Stimulated activated CD4-positive, alpha-beta T cell treated with anti-CD3 and anti-CD28 coated beads, Interleukin-2, amount 100 ng/mL, for 24 hours (primary cell): ENCODE data around the gene ZNF684.
A peak's percentile ranks its signal among the peaks of the same experiment; 100 is the strongest.
"Not testable (repeated sequence)": the region's sequence is repeated elsewhere in the genome, so short reads cannot be mapped to it uniquely, and the experiment has no call there.

ENCODE experiments used
- DNase-seq, 2 donors: peaks; one replicate each; pipeline ENCODE4 v3.0.0-alpha.2; 2020

Gene ZNF684

DNA sequence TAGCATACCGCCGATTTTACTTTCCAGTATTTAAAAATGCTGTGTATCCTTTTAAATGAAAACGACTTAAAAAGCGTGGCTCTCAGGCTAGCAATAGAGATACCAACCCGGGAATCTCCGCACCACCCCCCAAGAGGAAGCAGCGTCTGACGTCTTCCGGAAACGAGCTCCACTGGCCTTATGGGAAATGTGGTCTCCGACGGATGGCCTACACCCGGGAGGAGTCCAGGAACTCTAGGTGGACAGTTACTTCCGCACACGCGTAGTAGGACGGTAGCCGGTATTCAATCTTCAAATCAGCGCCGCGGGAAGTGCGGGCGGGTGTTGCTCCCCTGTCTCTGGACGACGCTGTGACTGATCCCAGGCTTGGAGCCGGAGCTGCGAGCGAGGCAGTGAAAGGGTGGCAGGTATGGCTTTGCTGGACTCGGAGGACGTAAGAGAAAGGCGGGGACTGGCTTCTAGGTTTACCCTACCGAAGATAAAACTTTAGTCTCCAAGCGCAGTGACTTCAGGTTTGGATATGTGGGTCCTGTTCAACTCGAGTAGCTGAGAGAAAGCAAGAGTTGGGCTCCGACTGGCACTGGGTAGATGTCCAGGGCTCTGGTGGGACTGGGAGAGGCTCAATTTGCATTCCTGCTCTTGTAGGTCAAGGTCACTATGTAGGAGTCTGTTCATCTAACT lies at the start of gene ZNF684:
ZNF684 (plus strand) TSS at position 257 of the 681 bp plus-strand sequence. CDS start 1,530 bp downstream, outside the sequence.
- DNase-seq, result peak; percentile 81 to 85

DNA sequence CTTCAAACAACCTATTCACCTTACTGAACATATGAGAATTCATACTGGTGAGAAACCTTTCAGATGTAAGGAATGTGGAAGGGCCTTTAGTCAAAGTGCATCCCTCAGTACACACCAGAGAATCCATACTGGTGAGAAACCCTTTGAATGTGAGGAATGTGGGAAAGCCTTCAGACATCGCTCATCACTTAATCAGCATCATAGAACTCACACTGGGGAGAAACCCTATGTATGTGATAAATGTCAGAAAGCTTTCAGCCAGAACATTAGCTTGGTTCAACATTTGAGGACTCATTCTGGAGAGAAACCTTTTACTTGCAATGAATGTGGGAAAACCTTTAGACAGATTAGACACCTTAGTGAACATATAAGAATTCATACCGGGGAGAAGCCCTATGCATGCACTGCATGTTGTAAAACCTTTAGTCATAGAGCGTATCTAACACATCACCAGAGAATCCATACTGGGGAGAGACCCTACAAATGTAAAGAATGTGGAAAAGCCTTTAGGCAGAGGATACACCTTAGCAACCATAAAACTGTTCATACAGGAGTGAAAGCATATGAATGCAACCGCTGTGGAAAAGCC lies 36.0 kb upstream of the ZNF684 start:
- no peak for DNase-seq

DNA sequence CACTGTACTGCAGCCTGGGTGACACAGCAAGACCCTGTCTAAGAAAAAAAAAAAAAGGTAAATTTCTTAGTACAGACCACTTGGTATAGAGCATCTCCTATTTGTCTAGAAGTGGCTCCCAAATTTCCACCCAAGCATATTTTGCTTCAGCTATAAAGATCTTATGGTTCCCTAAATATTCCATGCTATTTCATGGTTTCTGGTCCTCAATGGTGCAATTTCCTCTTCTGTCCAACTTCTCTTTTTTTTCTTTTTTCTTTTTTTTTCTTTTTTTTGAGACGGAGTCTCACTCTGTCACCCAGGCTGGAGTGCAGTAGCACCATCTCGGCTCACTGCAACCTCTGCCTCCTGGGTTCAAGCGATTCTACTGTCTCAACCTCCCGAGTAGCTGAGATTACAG lies 28.8 kb upstream of the ZNF684 start:
- DNase-seq, result not testable (repeated sequence)

DNA sequence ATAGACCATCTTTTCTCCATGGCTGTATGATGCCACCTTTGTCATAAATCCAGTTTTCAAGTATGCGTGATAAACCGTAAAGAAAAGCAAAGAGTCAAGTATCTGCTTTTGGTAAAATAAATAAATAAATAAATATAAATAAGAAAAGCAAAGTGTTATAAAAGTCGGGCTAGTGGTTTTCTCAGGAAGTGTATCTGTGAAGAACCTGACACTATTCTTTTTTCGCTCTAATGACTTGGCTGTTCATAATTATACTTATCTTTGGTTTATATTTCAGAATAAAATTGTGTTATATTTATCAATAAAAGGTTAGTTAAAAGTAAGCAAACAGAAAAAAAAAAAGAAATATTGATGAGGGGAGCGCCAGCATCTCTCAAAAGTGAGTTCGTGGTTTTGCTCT lies 23.5 kb upstream of the ZNF684 start:
- no peak for DNase-seq

DNA sequence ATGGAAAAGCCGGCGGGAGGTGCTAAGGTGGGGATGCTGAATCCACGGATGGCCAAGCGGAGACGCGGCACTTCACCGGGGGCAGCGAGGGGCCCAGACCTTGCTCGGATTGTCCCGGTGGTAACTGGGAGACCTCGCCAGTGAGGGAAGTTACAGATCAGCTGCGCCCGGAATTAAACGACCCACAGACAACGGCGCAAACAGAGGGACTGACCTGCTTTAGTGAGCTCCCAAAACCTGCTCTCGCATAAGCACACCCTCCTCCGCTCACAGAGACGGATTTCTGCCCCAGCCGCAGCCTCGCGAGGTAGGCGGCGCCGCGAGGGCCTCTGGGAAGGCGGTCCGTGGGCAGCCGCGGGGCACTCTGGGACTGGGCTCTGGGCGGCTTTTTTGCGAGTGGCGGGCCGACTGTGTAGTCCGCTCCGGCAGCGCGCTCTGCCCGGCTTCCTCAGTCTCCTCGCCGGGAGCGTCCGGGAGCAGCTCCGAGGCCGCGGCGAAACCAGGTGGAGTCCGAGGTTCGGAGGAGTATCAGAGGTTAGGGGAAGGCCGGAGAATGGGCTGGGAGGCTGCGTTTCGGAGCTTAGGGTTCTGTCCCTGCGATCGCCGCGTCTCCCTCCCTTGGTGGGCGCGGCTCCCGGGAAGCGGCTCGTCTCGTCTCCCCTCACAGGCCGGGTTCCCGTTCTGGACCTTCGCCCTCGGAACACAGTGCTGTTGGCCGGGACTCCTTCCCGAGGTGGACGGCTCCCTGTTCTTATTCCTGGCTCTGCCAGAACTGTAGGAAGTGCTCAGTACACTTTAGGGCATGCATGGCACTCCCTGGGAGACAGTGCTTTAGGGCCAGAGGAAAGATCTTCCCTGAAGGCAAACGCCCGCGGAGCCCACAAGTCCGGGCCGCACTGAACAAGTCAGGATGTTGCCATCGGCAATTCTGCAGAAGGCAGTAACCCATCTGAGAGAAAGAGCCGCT lies 22.8 kb upstream of the ZNF684 start, which contains the start of gene EXO5:
EXO5 (plus strand) TSS at position 393 of the 967 bp plus-strand sequence. CDS start 5,778 bp downstream, outside the sequence.
- peak; percentile 86 to 91 for DNase-seq

DNA sequence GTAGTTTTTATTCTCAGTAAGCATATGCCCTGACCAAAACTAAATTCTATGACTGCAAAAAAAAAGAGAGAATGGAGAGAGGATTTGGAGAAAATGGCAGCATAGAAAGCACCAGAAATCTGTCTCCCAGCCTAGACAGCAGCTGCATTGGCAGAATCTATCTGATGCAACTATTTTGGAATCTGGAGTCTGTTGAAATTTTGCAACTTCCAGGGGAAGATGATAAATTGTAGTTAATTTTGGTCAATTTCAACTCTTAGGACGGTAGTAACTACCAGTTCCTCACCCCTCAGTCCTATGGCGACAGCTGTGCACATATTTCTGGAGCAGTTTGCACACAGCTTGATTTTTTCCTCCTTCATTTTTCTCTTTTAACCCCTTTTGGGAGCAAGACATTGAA lies 11.9 kb upstream of the ZNF684 start:
- DNase-seq, result no peak

DNA sequence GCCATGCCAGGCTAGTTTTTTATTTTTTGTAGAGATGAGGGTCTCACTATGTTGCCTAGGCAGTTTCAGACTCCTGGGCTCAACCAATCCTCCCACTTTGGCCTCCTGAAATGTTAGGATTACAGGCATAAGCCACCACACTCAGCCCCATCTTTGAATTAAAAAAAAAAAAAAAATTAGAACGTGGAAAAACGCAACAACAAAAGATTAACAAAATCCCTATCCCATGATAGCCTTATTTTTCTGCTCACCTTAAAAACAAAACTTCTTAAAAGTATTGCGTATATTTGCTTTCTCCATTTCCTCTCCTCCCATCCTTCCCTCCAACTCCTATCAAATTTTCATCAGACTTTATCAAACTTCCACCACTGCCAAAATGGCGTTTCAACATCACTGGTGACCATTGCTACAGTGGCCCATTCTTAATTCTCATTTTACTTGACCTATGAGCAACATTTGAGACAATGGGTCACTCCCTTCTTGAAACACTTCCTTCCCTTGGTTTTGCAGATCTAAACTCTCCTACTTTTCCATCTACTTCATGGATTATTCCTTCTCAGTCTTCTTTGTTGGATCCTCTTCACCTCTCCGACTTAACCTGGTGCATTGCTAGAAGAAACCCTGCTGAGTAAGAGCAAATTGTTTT lies 579 bp upstream of the ZNF684 start:
- no peak for DNase-seq

DNA sequence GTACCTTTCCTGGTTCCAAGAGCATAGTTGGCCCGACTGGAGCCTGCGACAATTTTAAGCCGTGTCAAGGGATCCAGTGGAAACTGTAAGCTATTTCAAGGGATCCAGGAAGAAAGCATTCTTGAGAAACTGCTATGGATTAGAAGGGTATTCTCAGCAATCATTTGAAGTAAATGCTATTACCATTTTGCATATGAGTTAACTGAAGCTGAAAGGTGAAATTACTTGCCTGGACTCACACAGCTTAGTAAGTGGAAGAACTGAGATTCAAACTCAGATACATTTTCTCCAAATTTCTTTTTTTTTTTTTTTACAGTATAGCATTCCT lies 589 bp downstream of the ZNF684 start:
- DNase-seq, result no peak

DNA sequence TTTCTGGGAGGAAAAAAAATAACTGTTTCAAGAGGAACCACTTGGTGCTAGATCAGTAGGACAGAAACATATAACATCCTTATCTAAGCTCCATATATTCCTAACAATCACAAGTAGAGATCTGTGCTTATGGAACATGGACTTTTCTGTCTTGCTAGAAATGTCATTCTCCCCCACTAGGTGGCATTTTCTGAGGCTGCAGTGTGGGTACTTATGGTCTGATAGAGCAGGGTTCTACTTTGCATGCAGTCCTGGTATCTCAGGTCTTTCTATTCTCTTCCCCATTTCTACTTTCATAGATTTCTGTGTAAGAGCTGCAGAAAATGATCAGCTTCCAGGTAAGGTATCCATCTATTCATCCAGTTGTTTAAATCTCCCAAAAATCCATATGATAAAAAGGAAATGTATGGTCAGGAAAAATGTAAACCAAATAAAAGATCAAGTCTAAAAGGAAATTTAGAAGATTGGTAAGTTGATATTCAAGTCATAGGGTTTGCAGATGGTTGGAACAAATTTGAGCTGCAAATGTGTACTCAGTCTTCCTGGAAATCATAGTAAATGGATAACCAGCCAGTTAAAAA lies 1.5 kb downstream of the ZNF684 start:
- DNase-seq, result peak; percentile 20 to 29

DNA sequence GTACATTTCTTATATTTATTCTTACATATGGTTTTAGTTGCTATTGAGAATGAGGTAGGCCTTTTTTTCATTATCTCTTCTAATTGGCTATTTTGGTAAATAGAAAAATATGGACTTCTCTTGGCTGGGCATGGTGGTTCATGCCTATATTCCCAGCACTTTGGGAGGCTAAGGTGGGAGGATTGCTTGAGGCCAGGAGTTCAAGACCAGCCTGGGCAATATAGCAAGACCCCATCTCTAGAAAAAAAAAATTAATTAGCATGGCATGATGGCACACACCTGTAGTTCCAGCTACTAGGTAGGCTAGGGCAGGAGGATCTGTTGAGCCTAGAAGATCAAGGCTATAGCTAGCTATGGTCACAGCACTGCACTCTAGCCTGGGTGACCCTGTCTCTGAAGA lies 3.2 kb downstream of the ZNF684 start:
- no peak for DNase-seq

DNA sequence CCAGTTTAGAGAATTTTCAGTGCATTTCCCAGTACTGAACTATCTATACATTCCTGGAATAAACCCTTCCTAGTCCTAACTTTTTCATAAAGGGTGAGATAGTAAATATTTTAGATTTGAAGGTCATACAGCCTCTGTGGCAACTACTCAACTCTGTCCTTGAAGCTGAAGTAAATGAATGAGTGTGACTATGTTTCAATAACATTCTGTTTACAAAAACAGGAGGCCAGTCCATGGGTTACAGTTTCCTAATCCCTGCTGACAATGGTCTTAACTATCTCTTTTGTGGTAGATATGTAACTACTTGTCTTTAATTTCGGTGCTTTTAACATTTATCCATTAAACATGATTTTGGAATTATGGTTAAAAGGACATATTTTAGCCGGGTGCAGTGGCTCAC lies 4.3 kb downstream of the ZNF684 start:
- DNase-seq, result no peak

DNA sequence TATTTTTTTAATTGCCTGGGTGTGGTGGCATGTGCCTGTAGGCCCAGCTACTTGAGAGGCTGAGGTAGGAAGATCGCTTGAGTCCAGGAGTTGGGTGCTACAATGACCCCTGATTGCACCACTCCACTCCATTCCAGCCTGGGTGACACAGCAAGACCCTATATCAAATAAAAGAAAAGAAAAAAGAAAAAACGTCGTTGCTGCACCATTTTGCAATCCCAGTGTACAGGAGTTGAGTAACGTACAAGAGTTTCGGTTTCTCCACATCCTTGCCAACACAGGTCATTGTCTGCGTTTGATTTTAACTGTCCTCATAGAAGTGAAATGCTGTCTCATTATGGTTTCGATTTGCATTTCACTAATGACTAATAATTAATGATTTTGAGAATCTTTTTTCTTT lies 7.9 kb downstream of the ZNF684 start:
- DNase-seq, result no peak

DNA sequence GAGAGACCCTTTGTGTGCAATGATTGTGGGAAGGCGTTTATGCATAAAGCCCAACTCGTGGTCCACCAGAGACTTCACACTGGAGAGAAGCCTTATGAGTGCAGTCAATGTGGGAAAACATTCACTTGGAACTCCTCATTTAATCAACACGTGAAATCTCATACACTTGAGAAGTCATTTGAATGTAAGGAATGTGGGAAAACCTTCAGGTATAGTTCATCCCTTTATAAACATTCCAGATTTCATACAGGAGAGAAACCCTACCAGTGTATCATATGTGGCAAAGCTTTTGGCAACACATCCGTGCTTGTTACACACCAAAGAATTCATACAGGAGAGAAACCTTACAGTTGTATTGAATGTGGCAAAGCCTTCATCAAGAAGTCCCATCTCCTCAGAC lies 15.5 kb downstream of the ZNF684 start:
- DNase-seq, result no peak

DNA sequence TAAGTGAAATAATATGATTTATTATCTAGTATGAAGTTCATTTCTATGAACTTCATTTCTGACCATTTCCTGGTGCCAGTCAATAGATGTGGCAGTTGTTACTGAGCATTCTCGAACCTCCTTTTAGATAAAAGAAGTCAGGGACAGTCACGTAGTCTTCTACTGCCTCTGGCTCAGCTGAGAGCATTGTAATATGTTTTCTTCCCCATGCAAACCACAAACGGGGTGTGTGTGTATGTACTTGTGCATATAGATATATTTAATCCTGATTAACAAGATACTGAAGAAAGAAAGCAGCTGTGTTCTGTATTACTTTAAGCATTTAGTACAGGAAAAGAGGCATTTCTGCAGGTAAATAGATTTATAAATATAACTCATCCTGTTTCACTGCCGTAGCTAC lies 21.6 kb downstream of the ZNF684 start:
- no peak for DNase-seq

DNA sequence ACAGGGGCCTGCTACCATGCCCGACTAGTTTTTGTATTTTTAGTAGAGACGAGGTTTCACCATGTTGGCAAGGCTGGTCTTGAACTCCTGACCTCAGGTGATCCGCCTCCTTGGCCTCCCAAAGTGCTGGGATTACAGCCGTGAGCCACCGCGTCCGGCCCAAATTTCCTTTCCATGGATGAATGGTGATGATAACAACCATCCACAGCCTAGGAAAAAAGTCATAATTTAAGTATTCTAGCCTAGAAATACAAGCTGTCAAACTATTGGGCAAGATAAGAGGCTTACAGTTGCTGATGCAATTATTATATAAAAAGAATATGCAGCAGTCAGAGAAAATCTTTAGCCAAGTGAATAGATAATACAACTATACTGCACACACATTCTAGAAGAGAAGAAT lies 23.4 kb downstream of the ZNF684 start:
- DNase-seq, result not testable (repeated sequence)

DNA sequence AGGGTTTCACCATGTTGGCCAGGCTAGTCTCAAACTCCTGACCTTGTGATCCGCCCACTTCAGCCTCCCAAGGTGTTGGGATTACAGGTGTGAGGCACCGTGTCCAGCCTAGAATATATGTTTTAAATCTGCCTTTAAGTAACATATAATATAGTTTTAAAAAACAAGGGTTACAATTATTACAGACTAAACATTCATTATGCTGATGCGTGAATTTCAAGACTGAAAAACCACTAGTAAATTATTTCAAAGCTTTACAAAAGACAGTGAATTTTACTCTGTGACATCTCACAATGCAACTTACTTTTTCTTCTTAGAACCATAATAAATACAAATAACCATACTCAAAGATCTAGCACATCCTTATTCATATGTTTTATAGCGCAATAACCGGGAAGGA lies 24.7 kb downstream of the ZNF684 start:
- no peak for DNase-seq

DNA sequence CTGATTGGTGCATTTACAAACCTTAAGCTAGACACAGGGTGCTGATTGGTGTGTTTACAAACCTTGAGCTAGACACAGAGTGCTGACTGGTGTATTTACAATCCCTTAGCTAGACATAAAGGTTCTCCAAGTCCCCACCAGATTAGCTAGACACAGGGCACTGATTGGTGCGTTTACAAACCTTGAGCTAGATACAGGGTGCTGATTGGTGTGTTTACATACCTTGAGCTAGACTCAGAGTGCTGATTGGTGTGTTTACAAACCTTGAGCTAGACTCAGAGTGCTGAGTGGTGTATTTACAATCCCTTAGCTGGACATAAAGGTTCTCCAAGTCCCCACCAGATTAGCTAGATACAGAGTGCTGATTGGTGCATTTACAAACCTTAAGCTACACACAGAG lies 26.8 kb downstream of the ZNF684 start:
- DNase-seq, result not testable (repeated sequence)

DNA sequence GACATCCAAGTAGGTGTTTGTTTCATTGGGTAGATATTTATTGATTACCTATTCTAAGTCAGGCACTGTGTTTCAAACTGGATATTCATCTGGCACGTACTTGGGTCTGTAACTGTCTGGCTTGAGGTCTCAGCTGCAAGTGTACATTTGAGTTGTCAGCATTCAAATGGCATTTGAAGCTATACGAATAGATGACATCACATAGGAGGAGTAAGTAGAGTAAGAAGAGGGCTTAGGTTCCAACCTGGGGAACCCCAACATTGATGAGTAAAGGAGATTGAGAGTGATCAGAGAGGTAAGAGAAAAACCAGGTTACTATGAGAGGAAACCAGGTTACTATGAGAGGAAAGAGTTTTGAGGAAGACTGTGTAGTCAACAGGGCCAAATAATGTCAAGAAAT lies 30.7 kb downstream of the ZNF684 start:
- DNase-seq, result no peak

DNA sequence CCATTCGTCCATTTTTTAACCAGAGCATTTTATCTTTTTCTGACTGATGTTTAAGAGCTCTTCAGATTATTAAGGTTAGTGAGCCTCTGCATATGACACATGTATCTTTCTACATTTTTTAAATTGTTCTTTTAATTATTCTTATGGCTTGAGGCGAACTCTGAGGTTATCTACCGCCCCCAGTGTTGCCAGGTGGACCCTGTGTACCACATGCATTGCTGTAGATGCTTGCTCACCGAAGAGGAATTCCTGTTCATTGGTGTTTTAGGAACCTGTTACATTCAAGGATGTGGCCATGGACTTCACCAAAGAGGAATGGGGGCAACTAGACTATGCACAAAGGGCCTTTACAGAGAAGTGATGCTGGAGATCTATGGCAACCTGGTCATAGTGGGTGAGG lies 31.8 kb downstream of the ZNF684 start:
- no peak for DNase-seq

DNA sequence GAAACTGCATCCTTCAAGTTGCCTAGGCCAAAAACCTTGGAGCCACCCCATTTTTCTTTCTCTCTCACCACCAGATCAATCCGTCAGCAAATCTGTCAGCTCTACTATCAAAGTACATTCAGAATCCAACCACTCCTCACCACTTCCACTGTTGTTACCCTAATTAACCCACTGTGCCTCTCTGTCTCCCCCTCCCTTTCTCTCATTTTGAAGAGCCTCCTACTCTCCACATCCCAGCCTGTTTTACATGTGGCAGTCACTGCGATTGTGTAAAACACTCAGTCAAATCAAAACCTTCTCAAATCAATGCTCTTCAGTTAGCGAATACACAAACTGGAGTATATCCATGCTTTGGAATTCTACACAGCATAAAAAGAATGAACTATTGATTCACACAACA lies 33.1 kb downstream of the ZNF684 start:
- DNase-seq, result no peak

DNA sequence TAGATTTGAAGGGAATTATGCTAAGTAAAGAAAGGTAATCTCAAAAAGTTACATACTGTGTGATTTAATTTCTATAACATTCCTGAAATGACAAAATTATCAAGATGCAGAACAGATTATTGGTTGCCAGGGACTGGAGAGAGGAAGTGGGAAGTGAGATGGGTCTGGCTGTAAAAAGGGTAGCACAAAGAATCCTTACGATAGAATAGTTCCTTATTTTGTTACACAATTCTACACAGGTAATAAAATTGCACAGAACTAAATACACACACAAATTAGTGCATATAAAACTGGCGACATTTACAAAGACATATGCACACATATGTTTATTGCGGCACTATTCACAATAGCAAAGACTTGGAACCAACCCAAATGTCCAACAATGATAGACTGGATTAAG lies 33.5 kb downstream of the ZNF684 start:
- no peak for DNase-seq

DNA sequence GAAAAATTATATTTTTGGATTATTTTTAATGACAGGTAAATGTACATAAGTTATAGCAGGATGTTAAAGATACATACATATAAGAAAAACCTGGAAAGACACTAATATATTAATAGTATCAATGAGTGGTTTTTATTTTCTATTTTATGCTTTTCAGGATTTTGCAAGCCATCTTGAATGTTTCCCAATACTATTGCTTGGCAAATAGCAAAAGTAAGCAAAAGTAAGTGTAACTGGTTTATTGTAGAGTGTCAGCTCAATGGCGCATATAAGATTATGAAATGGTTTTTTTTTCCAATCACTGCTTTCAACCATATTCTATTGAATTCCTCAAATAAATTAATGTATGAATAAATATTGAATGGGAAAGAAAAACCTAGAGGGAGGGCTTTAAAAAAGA lies 36.4 kb downstream of the ZNF684 start:
- DNase-seq, result no peak

DNA sequence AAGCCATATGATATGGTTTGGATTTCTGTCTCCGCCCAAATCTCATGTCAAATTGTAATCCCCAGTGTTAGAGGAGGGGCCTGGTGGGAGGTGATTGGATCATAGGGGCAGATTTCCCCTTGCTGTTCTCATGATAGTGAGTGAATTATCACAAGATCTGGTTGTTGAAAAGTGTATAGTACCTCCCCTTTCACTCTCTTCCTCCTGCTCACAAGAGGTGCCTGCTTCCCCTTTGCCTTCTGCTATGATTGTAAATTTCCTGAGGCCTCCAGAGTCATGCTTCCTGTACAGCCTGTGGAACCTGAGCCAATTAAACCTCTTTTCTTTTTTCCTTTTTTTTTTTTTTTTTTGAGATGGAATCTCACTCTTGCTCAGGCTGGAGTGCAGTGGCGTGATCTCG lies 43.4 kb downstream of the ZNF684 start:
- not testable (repeated sequence) for DNase-seq
